ENCODE data around the gene TBC1D17. TPM values are rescaled to one million over a fixed set of nuclear protein-coding genes. Genes with fewer than 3 reads are reported as not detected.

The TBC1D17 gene
- total RNA-seq, 1 donor from 2014 or later: 33.9 TPM

DNA sequence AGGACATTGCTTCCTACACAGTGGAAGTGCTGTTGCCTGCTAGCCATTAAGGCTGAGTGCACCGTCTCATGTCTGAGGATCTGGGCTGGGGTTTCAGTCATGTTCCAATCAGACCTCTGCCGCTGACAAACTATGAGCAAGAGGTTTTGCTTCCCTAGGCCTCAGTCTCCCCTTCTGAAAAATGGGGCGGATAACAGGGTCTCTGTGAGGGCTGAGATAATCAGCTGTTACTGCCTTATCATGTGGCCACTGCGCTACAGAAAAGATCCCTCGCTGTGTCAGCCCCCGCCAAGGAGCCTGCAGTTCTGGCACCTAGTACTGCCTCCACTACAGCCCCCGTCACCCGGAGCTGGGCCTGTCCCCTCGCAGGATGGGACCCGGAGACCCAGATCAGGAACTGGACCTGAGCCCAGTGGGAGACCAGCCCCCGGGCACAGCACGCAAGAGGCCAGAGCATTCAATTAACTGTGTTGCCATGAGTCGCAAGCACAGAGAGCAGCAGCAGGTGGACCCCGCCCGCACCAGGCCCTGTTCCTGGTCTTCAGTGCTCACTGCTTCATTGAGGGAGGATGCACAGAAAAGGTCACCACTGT is 7.1 kb upstream of the TBC1D17 start:
- peaks cover 4% of the 10 kb centered on the region for H3K36me3 Mint-ChIP-seq
- peaks cover 13% of the 10 kb centered on the region for H3K4me1 Mint-ChIP-seq (ENCODE audit: unreplicated experiment)
- no peaks in the 10 kb centered on the region for H3K27me3 Mint-ChIP-seq
- DNase-seq (ENCODE audit: extremely low spot score, unreplicated experiment): no peak
- H3K27ac Mint-ChIP-seq: peak overlapping the region; percentile 88
- TF ChIP-seq, protein P1, sequence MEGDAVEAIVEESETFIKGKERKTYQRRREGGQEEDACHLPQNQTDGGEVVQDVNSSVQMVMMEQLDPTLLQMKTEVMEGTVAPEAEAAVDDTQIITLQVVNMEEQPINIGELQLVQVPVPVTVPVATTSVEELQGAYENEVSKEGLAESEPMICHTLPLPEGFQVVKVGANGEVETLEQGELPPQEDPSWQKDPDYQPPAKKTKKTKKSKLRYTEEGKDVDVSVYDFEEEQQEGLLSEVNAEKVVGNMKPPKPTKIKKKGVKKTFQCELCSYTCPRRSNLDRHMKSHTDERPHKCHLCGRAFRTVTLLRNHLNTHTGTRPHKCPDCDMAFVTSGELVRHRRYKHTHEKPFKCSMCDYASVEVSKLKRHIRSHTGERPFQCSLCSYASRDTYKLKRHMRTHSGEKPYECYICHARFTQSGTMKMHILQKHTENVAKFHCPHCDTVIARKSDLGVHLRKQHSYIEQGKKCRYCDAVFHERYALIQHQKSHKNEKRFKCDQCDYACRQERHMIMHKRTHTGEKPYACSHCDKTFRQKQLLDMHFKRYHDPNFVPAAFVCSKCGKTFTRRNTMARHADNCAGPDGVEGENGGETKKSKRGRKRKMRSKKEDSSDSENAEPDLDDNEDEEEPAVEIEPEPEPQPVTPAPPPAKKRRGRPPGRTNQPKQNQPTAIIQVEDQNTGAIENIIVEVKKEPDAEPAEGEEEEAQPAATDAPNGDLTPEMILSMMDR (conservative IDR thresholded peaks at IDR 0.05): no peak
- H3K4me3 Mint-ChIP-seq: no peak overlapping the region
- no peaks in the 10 kb centered on the region for H3K9me3 Mint-ChIP-seq

DNA sequence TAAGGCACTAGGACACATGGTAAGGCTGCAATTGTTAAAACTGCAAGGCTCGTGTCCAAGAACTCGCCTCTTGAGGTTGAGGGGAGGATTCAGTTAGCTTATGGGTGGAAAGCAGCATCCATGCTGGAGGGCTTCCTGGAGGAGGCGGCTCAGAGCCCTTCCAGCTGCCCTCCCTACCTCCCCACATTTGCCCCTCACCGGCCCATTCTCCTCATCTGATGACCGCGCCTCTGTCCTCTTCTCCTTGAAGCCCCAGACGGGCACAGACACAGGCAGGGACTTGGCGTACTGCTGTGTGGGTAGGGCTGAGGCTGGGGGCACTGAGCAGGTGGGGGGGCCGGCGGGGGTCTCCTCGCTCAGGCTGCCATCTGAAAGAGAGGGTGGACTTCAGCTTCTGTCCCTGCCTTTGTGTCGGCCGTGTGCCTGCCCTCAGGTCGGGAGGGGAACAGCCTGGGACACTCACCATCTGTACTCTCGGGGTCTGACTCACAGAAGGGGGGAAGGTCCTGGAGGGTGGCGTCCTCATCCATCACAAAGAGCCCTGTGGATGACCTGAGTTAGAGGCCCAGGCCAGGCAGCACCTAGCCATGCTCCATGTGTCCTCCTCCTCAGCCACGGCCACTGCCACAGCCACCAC is 6.0 kb upstream of the TBC1D17 start:
- H3K4me1 Mint-ChIP-seq (ENCODE audit: unreplicated experiment): peaks cover 9% of the 10 kb centered on the region
- peak overlapping the region; percentile 76 for H3K4me3 Mint-ChIP-seq
- TF ChIP-seq, protein P1 (conservative IDR thresholded peaks at IDR 0.05): no peak
- H3K9me3 Mint-ChIP-seq: no peaks in the 10 kb centered on the region
- peaks cover 4% of the 10 kb centered on the region for H3K36me3 Mint-ChIP-seq
- DNase-seq (ENCODE audit: extremely low spot score, unreplicated experiment): no peak
- peak overlapping the region; percentile 50 for H3K27ac Mint-ChIP-seq
- no peaks in the 10 kb centered on the region for H3K27me3 Mint-ChIP-seq

DNA sequence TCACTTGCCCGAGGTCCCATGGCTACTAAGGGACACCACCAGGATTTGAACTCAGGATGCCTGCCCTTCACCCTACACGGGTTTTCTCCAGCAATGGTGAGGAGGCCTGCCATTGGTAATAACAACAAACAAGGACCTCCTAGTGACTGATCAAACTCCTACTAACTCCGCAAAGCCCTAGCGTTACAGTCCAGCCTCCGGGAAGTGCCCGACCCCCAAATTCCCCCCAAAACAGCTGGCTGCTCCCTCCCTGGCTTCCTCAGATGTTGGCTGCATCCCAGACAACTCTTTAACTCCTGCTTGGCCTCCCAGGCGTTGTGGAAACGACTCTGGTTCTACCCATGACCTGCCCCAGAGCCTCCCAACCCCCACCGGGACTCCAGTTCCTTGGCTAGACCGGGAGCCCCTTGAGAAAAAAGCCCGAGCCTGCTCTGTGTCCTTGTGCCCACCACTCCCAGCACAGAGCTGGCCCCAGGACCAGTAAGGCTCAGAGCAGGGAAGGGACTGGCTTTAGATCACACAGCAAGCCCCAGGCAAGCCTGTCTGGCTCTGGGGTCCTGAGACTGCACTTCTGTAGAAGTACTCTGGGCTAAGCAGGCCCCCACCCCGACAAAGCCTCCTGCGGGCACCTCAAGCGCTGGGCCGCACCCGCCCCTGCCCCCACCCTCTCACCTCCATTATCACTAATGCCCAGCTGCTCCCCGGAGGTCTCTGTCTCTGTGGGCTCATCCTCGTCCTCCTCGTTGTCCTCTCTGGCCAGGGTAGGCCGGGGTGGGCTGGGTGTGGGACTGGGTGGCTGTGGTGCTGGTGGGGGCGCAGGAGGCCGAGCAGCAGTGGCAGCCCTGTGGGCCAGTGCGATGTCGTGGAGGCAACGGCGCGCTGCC is 5.0 kb upstream of the TBC1D17 start:
- H3K4me3 Mint-ChIP-seq: peak overlapping the region; percentile 76
- peaks cover 4% of the 10 kb centered on the region for H3K36me3 Mint-ChIP-seq

DNA sequence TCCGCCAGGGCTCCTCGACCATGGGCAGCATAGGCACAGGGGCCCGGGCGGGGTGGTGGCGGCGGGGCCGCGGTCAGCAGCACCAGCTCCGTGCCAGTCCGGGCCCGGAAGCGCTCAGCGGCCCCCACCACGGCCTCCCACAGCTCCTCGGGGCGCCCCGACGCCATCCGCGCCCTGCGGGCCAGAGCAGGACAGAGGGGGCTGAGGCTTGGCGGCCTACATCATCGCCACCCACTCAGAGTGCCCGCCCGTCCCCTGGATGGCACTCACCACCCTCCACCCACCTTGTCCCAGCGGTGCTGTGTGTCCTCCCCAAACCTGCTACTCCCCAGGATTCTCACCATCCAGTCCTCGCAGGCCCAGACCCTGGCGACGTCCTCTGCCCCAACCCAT is 4.4 kb upstream of the TBC1D17 start:
- TF ChIP-seq, protein P1 (conservative IDR thresholded peaks at IDR 0.05): no peak
- no peak overlapping the region for H3K27ac Mint-ChIP-seq

More for the DNA sequence above, 5.0 kb upstream of the TBC1D17 start:
- no peaks in the 10 kb centered on the region for H3K27me3 Mint-ChIP-seq
- DNase-seq (ENCODE audit: extremely low spot score, unreplicated experiment): no peak
- H3K4me1 Mint-ChIP-seq (ENCODE audit: unreplicated experiment): peaks cover 2% of the 10 kb centered on the region
- no peaks in the 10 kb centered on the region for H3K9me3 Mint-ChIP-seq
- TF ChIP-seq, protein P1 (conservative IDR thresholded peaks at IDR 0.05): no peak
- peak overlapping the region; percentile 50 for H3K27ac Mint-ChIP-seq

DNA sequence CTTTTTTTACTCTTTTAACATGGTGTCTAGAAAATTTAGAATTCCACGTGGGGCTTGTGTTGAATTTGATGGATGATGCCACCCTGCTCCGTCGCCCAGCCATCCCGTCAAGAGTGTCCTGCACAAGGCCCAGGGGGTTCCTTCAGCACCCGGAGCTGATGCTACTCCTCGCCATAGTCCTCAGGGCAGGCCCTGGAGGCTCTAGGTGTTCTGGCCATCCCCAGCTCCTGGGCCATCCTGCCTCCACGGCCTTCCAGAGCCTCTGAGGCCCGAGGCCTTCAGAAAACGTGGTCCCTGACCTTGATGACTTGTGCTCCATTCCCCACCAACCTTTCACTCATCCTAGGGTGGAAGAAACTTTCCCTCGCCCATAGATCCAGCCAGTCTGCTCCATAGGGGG is 3.7 kb upstream of the TBC1D17 start:
- Mint-ChIP-seq H3K4me3 (no peak overlapping the region), H3K27me3 (no peaks in the 10 kb centered on the region), H3K27ac (peak overlapping the region; percentile 26), H3K36me3 (peaks cover 7% of the 10 kb centered on the region), H3K4me1 (ENCODE audit: unreplicated experiment) (peaks cover 4% of the 10 kb centered on the region), H3K9me3 (no peaks in the 10 kb centered on the region)
- TF ChIP-seq, protein P1 (conservative IDR thresholded peaks at IDR 0.05): no peak
- DNase-seq (ENCODE audit: extremely low spot score, unreplicated experiment): no peak

More for the DNA sequence above, 4.4 kb upstream of the TBC1D17 start:
- Mint-ChIP-seq H3K9me3 (no peaks in the 10 kb centered on the region), H3K36me3 (peaks cover 6% of the 10 kb centered on the region), H3K27me3 (no peaks in the 10 kb centered on the region), H3K4me3 (no peak overlapping the region), H3K4me1 (ENCODE audit: unreplicated experiment) (peaks cover 2% of the 10 kb centered on the region)
- DNase-seq (ENCODE audit: extremely low spot score, unreplicated experiment): no peak

Measured in type B pancreatic cell (in vitro differentiated cells).